HG02840 (cell line): Measurements from ENCODE around the gene C2CD5.
"Not testable (repeated sequence)": the region's sequence is repeated elsewhere in the genome, so short reads cannot be mapped to it uniquely, and the experiment has no call there.

Experiments
- ATAC-seq: cut with Tn5 transposase; IDR thresholded peaks from one replicate; pipeline ENCODE4 v1.9.1; 2021; ENCODE audit warnings: mild to moderate bottlenecking, moderate library complexity, moderate number of reproducible peaks; ENCODE audit not compliant: unreplicated experiment, low FRiP score

Gene C2CD5

GRCh38 chr12:22481547-22482104 is 62.7 kb downstream of the C2CD5 start:
- no peak for ATAC-seq

GRCh38 chr12:22480814-22481213 is 63.5 kb downstream of the C2CD5 start:
- not testable (repeated sequence) for ATAC-seq

GRCh38 chr12:22480016-22480415 is 64.3 kb downstream of the C2CD5 start:
- no peak for ATAC-seq

GRCh38 chr12:22477894-22478287 is 66.5 kb downstream of the C2CD5 start:
- no peak for ATAC-seq

- no peak for ATAC-seq
Observed at GRCh38 chr12:22477166-22477893, 67.0 kb downstream of the C2CD5 start.

- ATAC-seq, result no peak
Observed at GRCh38 chr12:22476133-22476532, 68.2 kb downstream of the C2CD5 start.

GRCh38 chr12:22474970-22475720 is 69.2 kb downstream of the C2CD5 start:
- ATAC-seq, result no peak

- no peak for ATAC-seq
Observed at GRCh38 chr12:22473212-22473611, 71.1 kb downstream of the C2CD5 start.

- no peak for ATAC-seq
Observed at GRCh38 chr12:22467190-22467589, 77.2 kb downstream of the C2CD5 start.

GRCh38 chr12:22463306-22463705 is 81.0 kb downstream of the C2CD5 start:
- no peak for ATAC-seq

GRCh38 chr12:22461786-22462185 is 82.6 kb downstream of the C2CD5 start:
- ATAC-seq, result no peak

GRCh38 chr12:22459838-22460490 is 84.4 kb downstream of the C2CD5 start:
- no peak for ATAC-seq

GRCh38 chr12:22458298-22458937 is 85.9 kb downstream of the C2CD5 start:
- no peak for ATAC-seq

- no peak for ATAC-seq
Observed at GRCh38 chr12:22457085-22457484, 87.3 kb downstream of the C2CD5 start.

- no peak for ATAC-seq
Observed at GRCh38 chr12:22453511-22453910, 90.8 kb downstream of the C2CD5 start.

- ATAC-seq, result no peak
Observed at GRCh38 chr12:22447223-22447622, 97.1 kb downstream of the C2CD5 start.

GRCh38 chr12:22444317-22444665 is 100.1 kb downstream of the C2CD5 start:
- ATAC-seq, result not testable (repeated sequence)

GRCh38 chr12:22443379-22444316 is 100.7 kb downstream of the C2CD5 start:
- ATAC-seq, result peak; percentile 99

- ATAC-seq, result no peak
Observed at GRCh38 chr12:22437031-22437806, 107.1 kb downstream of the C2CD5 start.
